GM18517 (cell line): Measurements from ENCODE around the gene PACRG.

Experiments
- ATAC-seq: cut with Tn5 transposase; IDR thresholded peaks from one replicate; pipeline ENCODE4 v1.9.1; 2021; ENCODE audit warnings: mild to moderate bottlenecking, moderate library complexity; ENCODE audit not compliant: unreplicated experiment

Gene PACRG

GRCh38 chr6:163066200-163066599 lies 338.4 kb downstream of the PACRG start:
- ATAC-seq = no peak

GRCh38 chr6:163077134-163077533 lies 349.4 kb downstream of the PACRG start:
- ATAC-seq = no peak

- ATAC-seq = no peak
Measured at GRCh38 chr6:163078712-163079111, 350.9 kb downstream of the PACRG start.

GRCh38 chr6:163080228-163080627 lies 352.5 kb downstream of the PACRG start:
- ATAC-seq = no peak

GRCh38 chr6:163083141-163083540 lies 355.4 kb downstream of the PACRG start:
- ATAC-seq = no peak

- ATAC-seq = no peak
Measured at GRCh38 chr6:163085426-163085825, 357.7 kb downstream of the PACRG start.

GRCh38 chr6:163085861-163086623 lies 358.3 kb downstream of the PACRG start:
- ATAC-seq = no peak

GRCh38 chr6:163086624-163086920 lies 358.8 kb downstream of the PACRG start:
- ATAC-seq = no peak

GRCh38 chr6:163087981-163088380 lies 360.2 kb downstream of the PACRG start:
- ATAC-seq = no peak

- ATAC-seq = no peak
Measured at GRCh38 chr6:163092876-163093275, 365.1 kb downstream of the PACRG start.

- ATAC-seq = no peak
Measured at GRCh38 chr6:163094881-163095280, 367.1 kb downstream of the PACRG start.

GRCh38 chr6:163095401-163095800 lies 367.6 kb downstream of the PACRG start:
- ATAC-seq = no peak

- ATAC-seq = no peak
Measured at GRCh38 chr6:163098827-163099479, 371.2 kb downstream of the PACRG start.

- no peak for ATAC-seq
Measured at GRCh38 chr6:163099621-163100171, 371.9 kb downstream of the PACRG start.

- ATAC-seq = no peak
Measured at GRCh38 chr6:163100259-163100658, 372.5 kb downstream of the PACRG start.

- ATAC-seq = no peak
Measured at GRCh38 chr6:163113358-163113962, 385.7 kb downstream of the PACRG start.

- no peak for ATAC-seq
Measured at GRCh38 chr6:163118941-163119340, 391.2 kb downstream of the PACRG start.

GRCh38 chr6:163120223-163120622 lies 392.4 kb downstream of the PACRG start:
- no peak for ATAC-seq

GRCh38 chr6:163121270-163121669 lies 393.5 kb downstream of the PACRG start:
- no peak for ATAC-seq

GRCh38 chr6:163122365-163122764 lies 394.6 kb downstream of the PACRG start:
- ATAC-seq = no peak

- no peak for ATAC-seq
Measured at GRCh38 chr6:163123098-163123497, 395.3 kb downstream of the PACRG start.

- no peak for ATAC-seq
Measured at GRCh38 chr6:163126741-163127140, 399.0 kb downstream of the PACRG start.
